ENCODE measurements around the gene PBX1. TPM values are rescaled to one million over a fixed set of nuclear protein-coding genes. Genes with fewer than 3 reads are reported as not detected.

The PBX1 gene
- total RNA-seq, 2 experiments from 2014 or later = 0.11 to 0.51 TPM

DNA sequence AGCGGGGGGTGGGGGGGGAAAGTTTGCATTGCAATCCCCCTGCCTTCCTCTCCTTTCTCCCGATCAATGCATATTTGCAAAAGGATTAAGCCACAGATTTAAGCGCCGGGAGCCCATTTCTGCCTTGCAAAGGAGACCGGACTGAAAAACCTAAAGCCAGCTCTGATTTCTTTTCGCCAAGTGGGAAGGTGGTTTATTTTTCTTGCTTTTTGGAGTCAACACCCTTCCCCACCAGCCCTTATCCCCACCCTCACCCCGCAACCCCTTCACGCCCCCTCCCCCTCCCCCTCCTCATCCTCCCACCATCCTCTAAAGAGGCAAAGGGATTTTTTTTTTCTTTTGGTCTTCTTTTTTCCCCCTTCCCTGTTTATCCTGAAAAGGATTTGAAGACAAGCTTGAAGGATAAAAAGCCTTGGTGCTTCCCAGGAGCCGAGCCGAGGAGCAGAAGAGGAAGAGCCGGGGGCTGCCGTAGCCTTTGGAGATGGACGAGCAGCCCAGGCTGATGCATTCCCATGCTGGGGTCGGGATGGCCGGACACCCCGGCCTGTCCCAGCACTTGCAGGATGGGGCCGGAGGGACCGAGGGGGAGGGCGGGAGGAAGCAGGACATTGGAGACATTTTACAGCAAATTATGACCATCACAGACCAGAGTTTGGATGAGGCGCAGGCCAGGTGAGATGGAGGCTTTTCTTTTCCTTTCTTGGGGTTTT lies 513 bp downstream of the PBX1 start:
- Mint-ChIP-seq H3K9me3 (peaks cover 1% of the 10 kb centered on the region), H3K27me3 (peaks cover 30% of the 10 kb centered on the region), H3K27ac (no peak overlapping the region), H3K36me3 (no peaks in the 10 kb centered on the region), H3K4me3 (peak overlapping the region; percentile 69), H3K4me1 (peaks cover 4% of the 10 kb centered on the region)
- ATAC-seq (ENCODE audit: low read depth) (no peak), DNase-seq (no peak)
- POLR2A ChIA-PET = interaction anchor here (0.6 kb wide), 1 partner anchor 101 kb away, joined by 4 read pairs; no protein-coding TSS in a partner anchor

DNA sequence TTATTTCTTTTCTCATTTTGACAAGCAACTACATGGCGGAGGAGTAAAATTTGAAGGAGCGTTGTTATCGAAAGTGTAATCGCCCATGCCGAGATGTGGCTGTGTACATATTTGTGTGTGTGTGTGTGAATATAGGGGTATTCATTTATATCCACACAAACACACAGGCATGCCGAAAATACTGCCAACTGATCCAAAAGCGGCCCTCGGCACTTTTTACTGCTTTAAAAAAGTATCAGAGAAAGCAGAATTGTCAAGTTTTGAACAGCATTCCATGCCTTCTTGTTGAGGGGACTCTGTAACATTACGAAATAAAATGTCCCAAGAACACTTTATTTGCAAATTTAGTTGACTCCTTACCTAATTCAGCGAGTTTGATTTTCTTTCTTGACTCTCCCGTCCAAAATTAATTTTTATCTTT lies 1.1 kb downstream of the PBX1 start:
- no peak for ATAC-seq (ENCODE audit: low read depth)
- Mint-ChIP-seq H3K9me3 (peaks cover 1% of the 10 kb centered on the region), H3K4me3 (peak overlapping the region; percentile 69), H3K27me3 (peaks cover 30% of the 10 kb centered on the region), H3K36me3 (no peaks in the 10 kb centered on the region), H3K27ac (no peak overlapping the region), H3K4me1 (peaks cover 4% of the 10 kb centered on the region)
- POLR2A ChIA-PET = no interaction called here
- no peak for DNase-seq

DNA sequence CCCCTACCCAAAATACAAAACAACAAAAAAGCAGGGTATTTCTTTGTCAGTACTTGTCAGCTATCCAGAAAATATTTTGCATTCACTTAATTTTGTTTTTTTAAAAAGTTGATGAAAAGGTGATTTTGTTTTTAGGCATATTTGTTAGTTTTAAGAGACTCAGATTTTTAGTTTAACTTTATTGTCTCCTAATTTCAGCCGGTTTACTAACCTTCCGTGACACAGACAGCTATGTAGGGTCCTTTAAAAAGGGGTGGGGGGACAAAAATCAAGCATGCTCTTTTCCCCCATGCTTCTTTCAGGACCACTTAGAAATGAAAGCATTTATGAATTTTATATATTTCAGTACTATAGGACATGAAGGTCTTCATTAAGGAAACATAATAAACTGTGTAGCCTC lies 1.6 kb downstream of the PBX1 start:
- no peak overlapping the region for H3K27ac Mint-ChIP-seq
- ATAC-seq (ENCODE audit: low read depth) (no peak), DNase-seq (no peak)
- H3K36me3 Mint-ChIP-seq = no peaks in the 10 kb centered on the region
- H3K4me3 Mint-ChIP-seq = peak overlapping the region; percentile 7
- H3K9me3 Mint-ChIP-seq = peaks cover 1% of the 10 kb centered on the region
- H3K27me3 Mint-ChIP-seq = peaks cover 30% of the 10 kb centered on the region
- H3K4me1 Mint-ChIP-seq = peaks cover 4% of the 10 kb centered on the region
- POLR2A ChIA-PET = no interaction called here

DNA sequence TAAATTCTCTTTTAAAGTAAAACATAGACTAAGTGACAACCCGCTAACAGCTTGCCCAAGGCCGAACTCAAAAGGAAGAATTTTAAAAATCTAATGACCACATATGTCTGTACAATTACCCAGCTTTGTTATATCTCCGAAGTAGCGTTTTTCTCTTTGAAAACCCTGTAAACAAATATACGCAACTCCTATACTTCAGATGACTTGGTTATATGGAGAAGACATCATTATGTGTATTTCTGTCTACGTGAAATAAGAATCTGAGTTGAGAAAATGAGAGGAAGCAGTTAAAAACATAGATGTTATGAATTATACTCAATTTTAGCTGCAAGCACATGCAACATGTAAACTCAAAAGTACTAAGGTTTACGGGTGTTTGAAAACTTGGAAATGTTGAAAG lies 2.0 kb downstream of the PBX1 start:
- H3K27me3 Mint-ChIP-seq = peaks cover 30% of the 10 kb centered on the region

DNA sequence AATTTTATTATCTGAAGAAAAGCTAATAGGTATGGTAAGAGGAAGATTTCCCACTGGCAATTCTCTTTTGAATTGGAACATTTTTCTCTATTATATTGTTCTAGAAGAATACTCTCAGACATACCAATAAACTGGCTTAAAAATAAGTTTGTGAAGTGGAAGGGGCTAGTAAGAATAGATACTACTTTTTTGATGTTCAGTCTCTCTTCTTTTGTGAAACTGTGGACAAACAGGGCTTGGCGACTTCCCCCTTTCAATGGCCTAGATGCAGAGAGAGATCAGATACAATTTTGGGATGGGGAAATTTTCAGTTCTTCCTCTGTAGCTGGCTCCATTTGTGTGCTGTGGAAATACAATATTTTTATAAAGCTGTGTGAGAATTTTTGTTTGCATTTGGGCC lies 2.5 kb downstream of the PBX1 start:
- H3K36me3 Mint-ChIP-seq = no peaks in the 10 kb centered on the region
- H3K4me3 Mint-ChIP-seq = no peak overlapping the region
- peaks cover 4% of the 10 kb centered on the region for H3K4me1 Mint-ChIP-seq
- peaks cover 29% of the 10 kb centered on the region for H3K27me3 Mint-ChIP-seq
- POLR2A ChIA-PET = no interaction called here
- DNase-seq = no peak
- H3K9me3 Mint-ChIP-seq = peaks cover 1% of the 10 kb centered on the region
- no peak overlapping the region for H3K27ac Mint-ChIP-seq
- no peak for ATAC-seq (ENCODE audit: low read depth)

More for the DNA sequence above, 2.0 kb downstream of the PBX1 start:
- no peak for DNase-seq
- Mint-ChIP-seq H3K36me3 (no peaks in the 10 kb centered on the region), H3K27ac (no peak overlapping the region), H3K4me1 (peaks cover 4% of the 10 kb centered on the region), H3K9me3 (peaks cover 1% of the 10 kb centered on the region), H3K4me3 (no peak overlapping the region)
- no peak for ATAC-seq (ENCODE audit: low read depth)
- POLR2A ChIA-PET = no interaction called here

DNA sequence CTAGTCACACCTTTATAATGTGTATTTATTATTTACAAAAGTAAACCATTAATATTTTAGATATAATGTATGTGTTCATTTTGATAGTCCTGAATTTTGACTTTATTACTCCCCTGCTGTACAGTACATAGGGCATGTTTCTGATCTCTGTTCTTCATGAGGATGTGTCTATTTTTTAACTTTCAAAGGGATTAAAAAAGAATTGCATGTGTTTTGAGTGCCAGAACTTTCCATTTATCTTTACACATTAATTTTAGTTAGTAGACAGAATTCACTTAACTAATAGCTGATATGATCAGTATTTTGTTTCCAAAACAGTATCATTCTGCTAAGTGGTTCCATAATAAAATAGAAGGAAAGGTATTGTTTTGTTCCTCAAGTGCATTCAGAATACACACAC lies 3.1 kb downstream of the PBX1 start:
- POLR2A ChIA-PET = no interaction called here
- H3K4me1 Mint-ChIP-seq = peaks cover 4% of the 10 kb centered on the region
- no peaks in the 10 kb centered on the region for H3K36me3 Mint-ChIP-seq
- ATAC-seq (ENCODE audit: low read depth) = no peak
- peaks cover 28% of the 10 kb centered on the region for H3K27me3 Mint-ChIP-seq
- no peak overlapping the region for H3K27ac Mint-ChIP-seq
- no peak for DNase-seq
- H3K4me3 Mint-ChIP-seq = no peak overlapping the region
- no peaks in the 10 kb centered on the region for H3K9me3 Mint-ChIP-seq

DNA sequence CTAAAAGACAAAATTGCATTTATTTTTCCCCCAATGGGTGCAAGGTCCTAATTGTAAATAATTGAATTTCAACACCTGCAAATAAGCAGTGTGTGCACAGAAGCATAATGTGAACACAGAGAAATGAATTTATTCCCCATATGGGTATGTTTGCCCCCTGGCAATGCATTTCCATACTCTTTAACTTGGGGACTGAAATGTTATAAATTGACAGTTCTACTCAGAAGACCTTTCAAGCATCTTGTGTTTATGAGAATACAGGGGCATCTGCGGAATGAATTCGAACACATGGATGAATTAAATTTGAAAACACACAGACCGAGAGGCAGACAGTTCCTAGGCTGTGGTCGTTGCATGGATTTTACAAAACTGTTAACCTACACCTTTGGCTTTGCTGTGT lies 3.5 kb downstream of the PBX1 start:
- POLR2A ChIA-PET = no interaction called here
- Mint-ChIP-seq H3K9me3 (no peaks in the 10 kb centered on the region), H3K36me3 (no peaks in the 10 kb centered on the region), H3K4me3 (no peak overlapping the region), H3K27me3 (peaks cover 28% of the 10 kb centered on the region), H3K4me1 (peaks cover 4% of the 10 kb centered on the region), H3K27ac (no peak overlapping the region)
- no peak for ATAC-seq (ENCODE audit: low read depth)
- DNase-seq = no peak

DNA sequence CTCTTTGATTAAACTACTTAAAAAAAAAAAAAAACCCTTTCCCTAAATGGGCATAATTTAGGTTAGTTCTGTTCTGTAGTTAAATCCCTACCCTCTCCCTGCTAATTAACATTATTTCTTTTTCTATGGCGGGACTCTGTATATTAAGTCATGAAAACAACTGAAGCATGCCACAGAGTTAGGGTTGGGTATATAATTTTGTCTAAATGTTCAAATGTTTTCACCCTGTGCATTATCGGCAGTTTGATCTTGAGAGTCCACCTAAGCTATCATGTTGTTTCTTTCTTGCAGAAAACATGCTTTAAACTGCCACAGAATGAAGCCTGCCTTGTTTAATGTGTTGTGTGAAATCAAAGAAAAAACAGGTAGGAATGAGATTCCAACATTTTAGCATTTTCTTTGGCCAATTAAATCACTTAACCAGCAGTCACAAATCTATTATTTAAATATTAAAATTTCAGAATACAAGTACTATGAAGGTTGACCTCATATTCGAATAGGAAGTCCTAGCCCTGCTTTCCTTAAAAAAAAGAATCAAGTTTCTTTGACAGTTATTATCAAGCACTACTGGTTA lies 4.0 kb downstream of the PBX1 start:
- H3K27me3 Mint-ChIP-seq = peaks cover 28% of the 10 kb centered on the region
- H3K9me3 Mint-ChIP-seq = no peaks in the 10 kb centered on the region
- DNase-seq (no peak), ATAC-seq (ENCODE audit: low read depth) (no peak)
- no peak overlapping the region for H3K27ac Mint-ChIP-seq
- H3K4me3 Mint-ChIP-seq = no peak overlapping the region
- peaks cover 2% of the 10 kb centered on the region for H3K4me1 Mint-ChIP-seq
- H3K36me3 Mint-ChIP-seq = no peaks in the 10 kb centered on the region
- POLR2A ChIA-PET = no interaction called here

DNA sequence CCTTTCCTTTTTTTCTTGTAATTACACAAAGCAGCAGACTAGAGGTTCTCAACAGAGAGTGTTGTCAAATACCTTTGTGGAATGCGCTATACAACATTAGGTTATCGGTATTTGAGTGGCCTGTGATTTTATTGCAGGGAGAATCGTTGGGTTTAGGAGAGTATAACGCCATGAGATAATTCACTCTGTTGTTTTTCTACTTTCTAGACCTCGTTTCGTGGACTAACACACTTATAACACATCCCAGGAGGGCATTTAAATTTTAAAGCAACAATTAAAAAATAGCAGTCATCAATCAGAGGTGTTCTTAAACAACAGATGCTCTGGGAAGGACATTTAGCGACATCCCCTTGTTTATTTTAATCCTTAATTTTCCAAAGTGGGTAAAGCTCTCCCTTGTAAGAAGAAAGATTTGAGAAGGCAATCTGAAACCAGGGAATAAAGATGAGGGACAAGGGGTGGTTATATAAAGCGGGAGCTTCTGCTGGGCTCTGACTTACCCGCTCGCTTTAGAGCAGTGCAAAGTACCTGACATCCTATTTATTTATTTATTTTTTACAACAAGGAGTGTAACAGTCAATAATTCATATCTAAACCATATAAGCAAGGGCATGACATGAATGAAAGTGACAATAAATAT lies 4.9 kb downstream of the PBX1 start:
- POLR2A ChIA-PET = no interaction called here
- no peaks in the 10 kb centered on the region for H3K4me1 Mint-ChIP-seq
- H3K4me3 Mint-ChIP-seq = no peak overlapping the region
- H3K36me3 Mint-ChIP-seq = no peaks in the 10 kb centered on the region
- no peak overlapping the region for H3K27ac Mint-ChIP-seq
- H3K9me3 Mint-ChIP-seq = no peaks in the 10 kb centered on the region
- H3K27me3 Mint-ChIP-seq = peaks cover 23% of the 10 kb centered on the region
- no peak for ATAC-seq (ENCODE audit: low read depth)
- no peak for DNase-seq

DNA sequence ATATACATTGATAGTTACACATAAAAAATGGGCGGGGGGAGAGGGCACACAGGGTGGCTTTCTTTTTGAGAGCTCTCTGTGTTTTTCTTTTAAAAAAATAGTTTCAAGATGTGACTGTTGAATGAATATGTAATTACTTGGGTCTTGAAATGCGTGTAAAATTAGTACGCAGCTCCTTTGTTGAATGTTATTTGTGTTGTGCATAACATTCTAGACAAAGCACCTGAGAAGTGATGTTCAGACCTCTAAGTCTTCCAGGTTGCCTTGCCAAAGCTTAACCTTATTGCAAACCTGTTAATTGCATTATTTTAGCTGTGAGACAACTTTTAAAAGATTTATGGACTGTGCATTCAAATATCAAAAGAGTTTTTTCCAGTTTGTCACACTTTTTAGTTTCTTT lies 5.4 kb downstream of the PBX1 start:
- no peaks in the 10 kb centered on the region for H3K36me3 Mint-ChIP-seq
- POLR2A ChIA-PET = no interaction called here
- H3K27ac Mint-ChIP-seq = no peak overlapping the region

DNA sequence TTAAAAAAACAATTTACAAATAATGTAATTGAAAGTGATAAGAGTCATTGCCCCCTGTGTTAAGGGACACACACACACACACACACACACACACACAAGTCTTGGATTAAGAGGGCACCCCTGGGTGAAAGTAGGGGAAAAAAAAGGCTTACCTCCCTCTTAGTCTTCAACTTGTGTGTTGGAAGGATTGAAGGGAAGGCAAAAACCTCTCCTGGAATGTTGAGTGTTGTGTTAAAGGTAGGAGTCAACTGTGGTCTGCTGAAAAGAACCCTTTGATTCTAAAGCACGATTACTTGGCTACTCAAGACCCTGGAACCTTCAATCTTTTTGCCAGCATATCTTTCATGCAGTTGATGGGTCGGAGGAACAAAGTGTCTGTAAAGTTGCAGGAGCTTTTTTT lies 6.4 kb downstream of the PBX1 start:
- no peaks in the 10 kb centered on the region for H3K4me1 Mint-ChIP-seq
- POLR2A ChIA-PET = no interaction called here
- H3K36me3 Mint-ChIP-seq = no peaks in the 10 kb centered on the region
- H3K9me3 Mint-ChIP-seq = no peaks in the 10 kb centered on the region
- H3K27ac Mint-ChIP-seq = no peak overlapping the region
- H3K4me3 Mint-ChIP-seq = no peak overlapping the region
- DNase-seq = no peak
- no peak for ATAC-seq (ENCODE audit: low read depth)
- H3K27me3 Mint-ChIP-seq = peaks cover 17% of the 10 kb centered on the region

More for the DNA sequence above, 5.4 kb downstream of the PBX1 start:
- H3K27me3 Mint-ChIP-seq = peaks cover 23% of the 10 kb centered on the region
- no peak overlapping the region for H3K4me3 Mint-ChIP-seq
- DNase-seq (no peak), ATAC-seq (ENCODE audit: low read depth) (no peak)
- H3K4me1 Mint-ChIP-seq = no peaks in the 10 kb centered on the region
- no peaks in the 10 kb centered on the region for H3K9me3 Mint-ChIP-seq

DNA sequence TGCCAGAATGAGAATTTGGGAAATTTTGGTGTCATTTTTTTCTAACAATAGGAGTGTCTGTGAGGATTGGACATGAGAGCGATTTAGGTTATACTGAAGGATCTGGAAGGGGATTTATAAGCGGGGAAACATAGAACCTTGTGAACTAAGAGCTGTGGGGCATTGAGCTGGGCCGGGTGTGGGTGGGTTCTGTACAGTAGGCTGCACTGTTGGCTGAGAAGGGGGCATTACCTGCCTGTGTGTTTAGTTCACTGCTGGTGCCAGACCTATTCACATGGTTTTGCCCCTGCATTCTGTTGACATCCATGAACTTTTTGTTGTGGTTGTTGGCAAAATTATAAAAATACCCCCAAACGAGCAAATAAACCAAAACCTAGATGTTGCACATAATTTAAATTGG lies 8.8 kb downstream of the PBX1 start:
- DNase-seq (no peak), ATAC-seq (ENCODE audit: low read depth) (no peak)
- Mint-ChIP-seq H3K4me1 (no peaks in the 10 kb centered on the region), H3K27ac (no peak overlapping the region), H3K4me3 (no peak overlapping the region), H3K36me3 (no peaks in the 10 kb centered on the region), H3K9me3 (no peaks in the 10 kb centered on the region), H3K27me3 (peaks cover 2% of the 10 kb centered on the region)
- POLR2A ChIA-PET = no interaction called here

DNA sequence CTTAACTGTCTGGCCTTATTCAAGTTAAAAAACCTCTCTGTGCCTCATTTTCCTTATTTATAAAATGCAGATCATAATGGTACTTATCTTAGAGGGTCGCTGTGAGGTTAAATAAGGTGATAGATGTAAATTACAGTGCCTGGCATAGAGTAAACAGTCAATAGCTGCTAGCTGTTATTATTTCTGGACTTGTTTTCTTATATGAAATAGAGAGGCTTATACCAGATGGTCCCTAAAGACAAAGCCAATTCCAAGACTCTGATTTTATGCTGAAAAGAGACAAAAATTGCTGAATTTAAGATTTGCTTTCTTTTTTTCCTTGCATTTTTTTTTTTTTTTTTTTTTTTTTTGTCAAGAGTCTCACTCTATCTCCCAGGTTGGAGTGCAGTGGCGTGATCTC lies 10.3 kb downstream of the PBX1 start:
- DNase-seq (no peak), ATAC-seq (ENCODE audit: low read depth) (no peak)
- H3K9me3 Mint-ChIP-seq = no peaks in the 10 kb centered on the region
- H3K27ac Mint-ChIP-seq = no peak overlapping the region
- H3K4me1 Mint-ChIP-seq = no peaks in the 10 kb centered on the region
- no peaks in the 10 kb centered on the region for H3K36me3 Mint-ChIP-seq
- H3K4me3 Mint-ChIP-seq = no peak overlapping the region
- H3K27me3 Mint-ChIP-seq = peaks cover 2% of the 10 kb centered on the region
- POLR2A ChIA-PET = no interaction called here

DNA sequence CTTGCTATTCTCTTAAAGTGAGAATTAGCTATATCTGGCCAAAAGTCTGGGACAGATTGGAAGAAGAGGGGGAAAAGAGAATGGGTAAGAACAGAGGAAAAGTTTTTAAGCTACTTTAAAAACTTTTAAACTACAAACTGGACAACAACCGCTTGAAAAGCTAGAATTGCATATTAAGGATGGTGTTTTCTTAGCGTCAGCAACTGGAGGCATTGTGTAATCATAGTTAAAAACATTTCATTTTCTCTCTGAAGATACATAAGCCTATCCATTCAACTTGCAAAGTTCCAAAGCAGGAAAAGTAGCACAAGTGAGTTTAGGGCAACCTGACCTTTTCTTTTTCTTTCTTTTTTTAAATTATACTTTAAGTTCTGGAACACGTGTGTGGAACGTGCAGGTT lies 10.9 kb downstream of the PBX1 start:
- no peaks in the 10 kb centered on the region for H3K9me3 Mint-ChIP-seq
- no peaks in the 10 kb centered on the region for H3K36me3 Mint-ChIP-seq
- DNase-seq = no peak
- H3K4me1 Mint-ChIP-seq = no peaks in the 10 kb centered on the region
- H3K27ac Mint-ChIP-seq = no peak overlapping the region
- no peak overlapping the region for H3K4me3 Mint-ChIP-seq
- peaks cover 2% of the 10 kb centered on the region for H3K27me3 Mint-ChIP-seq
- POLR2A ChIA-PET = no interaction called here
- no peak for ATAC-seq (ENCODE audit: low read depth)

Data from activated naive CD8-positive, alpha-beta T cell treated with anti-CD3 and anti-CD28 coated beads, Interleukin-2, amount 10 ng/mL, durations not matched to agents 7 days and 5 days (primary cell).